T47D (cell line): Measurements from ENCODE around the gene SHISA7.
"Not testable (repeated sequence)": the region's sequence is repeated elsewhere in the genome, so short reads cannot be mapped to it uniquely, and the experiment has no call there.

Experiments
- DNase-seq, 2 experiments: peaks; one replicate each; pipeline versions ENCODE4 v3.0.0 to v3.0.0-alpha.2; 2011 to 2012; ENCODE audit warnings: low read depth in 1 of 2, low spot score in 1 of 2
- JUND ChIP-seq: IDR thresholded peaks from 2 replicates; pipeline ENCODE4 v1.6.1; 2012; ENCODE audit warnings: low read depth
- in situ Hi-C: cut with HindIII; loops from 2 replicates; pipeline ENCODE4 v1.10.0; 2016; ENCODE audit warnings: low sequenced_read_pairs, low pct_unique_long_range_greater_than_20kb

The SHISA7 gene

DNA sequence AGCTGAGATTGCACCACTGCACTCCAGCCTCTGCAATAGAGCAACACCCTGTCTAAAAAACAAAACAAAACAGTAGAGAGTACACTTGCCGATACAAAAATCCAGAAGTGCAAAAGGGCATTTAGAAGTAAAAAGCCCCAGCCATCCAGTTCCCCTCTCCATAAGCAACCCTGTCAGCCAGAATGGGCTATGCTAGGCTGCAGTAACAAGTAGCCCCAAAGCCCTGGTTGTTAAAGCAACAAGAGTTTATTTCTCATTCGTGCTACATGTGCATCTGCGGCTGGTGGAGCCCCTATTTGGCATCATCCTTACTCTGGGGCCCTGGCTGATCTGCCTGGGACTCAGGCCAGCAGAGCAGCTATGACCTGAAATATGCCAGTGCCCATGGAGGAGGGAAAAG, 18.6 kb downstream of the SHISA7 start:
- DNase-seq = no peak
- no peak for TF ChIP-seq JUND
- in situ Hi-C loops = no loop called here

- in situ Hi-C loops = no loop called here
- no peak for DNase-seq
- TF ChIP-seq JUND = no peak
Observed at GRCh38 chr19:55423225-55424005, 19.7 kb downstream of the SHISA7 start.

GRCh38 chr19:55421281-55421680, 21.8 kb downstream of the SHISA7 start:
- DNase-seq, in situ Hi-C loops: not testable (repeated sequence)

DNA sequence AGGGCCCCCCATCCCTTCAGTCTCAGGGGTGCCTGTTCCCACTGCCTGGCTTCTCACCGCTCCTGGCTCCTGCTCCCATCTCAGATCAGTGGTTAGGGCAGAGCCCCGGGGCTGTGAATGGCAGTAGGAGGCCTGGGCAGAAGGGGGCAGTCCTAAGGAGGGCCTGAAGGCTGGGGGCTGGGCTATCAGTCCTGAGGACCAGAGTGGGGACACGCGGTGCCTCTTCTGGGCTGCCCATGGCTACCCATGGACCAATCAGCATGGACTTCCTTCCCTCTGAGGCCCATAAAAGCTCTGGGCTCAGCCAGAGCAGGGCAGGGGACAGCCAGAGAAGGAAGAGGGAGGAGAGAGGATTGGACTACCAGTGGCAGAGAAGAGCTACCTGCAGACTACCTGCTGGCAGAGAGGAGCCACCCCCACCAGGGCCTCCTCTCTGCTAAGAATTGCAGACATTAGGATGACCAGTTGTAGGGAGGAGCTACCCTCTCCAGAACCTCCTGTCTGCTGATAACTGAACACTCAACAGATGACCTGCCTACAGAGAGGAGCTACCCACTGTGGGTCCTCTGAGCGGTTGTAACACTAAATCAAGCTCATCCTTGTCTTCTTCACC, 23.4 kb downstream of the SHISA7 start:
- no peak for TF ChIP-seq JUND
- no peak for DNase-seq
- in situ Hi-C loops = no loop called here

GRCh38 chr19:55419103-55419502, 24.0 kb downstream of the SHISA7 start:
- DNase-seq = no peak
- in situ Hi-C loops = no loop called here
- TF ChIP-seq JUND = no peak

GRCh38 chr19:55418185-55418584, 24.9 kb downstream of the SHISA7 start:
- peak; percentile 64 to 85 for DNase-seq
- no peak for TF ChIP-seq JUND
- in situ Hi-C loops = no loop called here

- DNase-seq = no peak
- in situ Hi-C loops = no loop called here
- no peak for TF ChIP-seq JUND
Observed at GRCh38 chr19:55410168-55410567, 32.9 kb downstream of the SHISA7 start.

DNA sequence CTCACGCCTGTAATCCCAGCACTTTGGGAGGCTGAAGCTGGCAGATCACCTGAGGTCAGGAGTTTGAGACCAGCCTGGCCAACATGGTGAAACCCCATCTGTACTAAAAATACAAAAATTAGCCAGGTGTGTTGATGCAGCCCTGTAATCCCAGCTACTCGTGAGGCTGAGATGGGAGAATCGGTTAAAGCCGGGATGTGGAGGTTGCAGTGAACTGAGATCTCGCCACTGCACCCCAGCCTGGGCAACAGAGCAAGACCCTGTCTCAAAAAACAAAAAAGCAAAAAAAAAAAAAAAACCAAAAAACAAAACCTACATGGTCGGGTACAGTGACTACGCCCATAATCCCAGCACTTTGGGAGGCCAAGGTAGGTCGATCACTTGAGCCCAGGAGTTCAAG, 33.9 kb downstream of the SHISA7 start:
- DNase-seq, in situ Hi-C loops: not testable (repeated sequence)

- in situ Hi-C loops = no loop called here
- no peak for DNase-seq
- TF ChIP-seq JUND = no peak
Observed at GRCh38 chr19:55408533-55408872, 34.6 kb downstream of the SHISA7 start.

- DNase-seq = peak; percentile 99
- in situ Hi-C loops = no loop called here
- no peak for TF ChIP-seq JUND
Observed at GRCh38 chr19:55407800-55408532, 35.1 kb downstream of the SHISA7 start.

DNA sequence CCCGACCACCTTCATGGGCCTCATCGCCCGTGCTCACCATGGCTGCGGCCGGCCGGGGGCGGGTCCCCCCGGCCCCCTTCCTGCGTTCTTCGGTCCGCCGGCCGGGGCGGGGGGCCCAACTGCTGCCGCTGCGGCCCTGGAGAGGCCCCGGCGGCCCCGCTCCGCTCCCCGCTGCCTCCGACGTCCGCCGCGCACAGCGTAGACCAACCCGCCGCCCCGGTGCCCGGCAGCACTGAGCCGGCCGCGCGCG, 35.6 kb downstream of the SHISA7 start, which contains the start of gene UBE2S:
Gene UBE2S (minus strand): TSS at position 239 of the 250 bp plus-strand sequence. CDS start 199 bp downstream, at position 40.
- in situ Hi-C loops, DNase-seq: not testable (repeated sequence)

GRCh38 chr19:55406826-55407549, 36.1 kb downstream of the SHISA7 start:
- TF ChIP-seq JUND = no peak
- no peak for DNase-seq
- in situ Hi-C loops = no loop called here
